ENCODE measurements around the gene SDCBP2. TPM values are rescaled to one million over a fixed set of nuclear protein-coding genes. Genes with fewer than 3 reads are reported as not detected.
"Not testable (repeated sequence)": the region's sequence is repeated elsewhere in the genome, so short reads cannot be mapped to it uniquely, and the experiment has no call there.

SDCBP2 gene
- total and polyA plus RNA-seq, 2 experiments from 2014 or later, result 4.2 to 5.5 TPM

DNA sequence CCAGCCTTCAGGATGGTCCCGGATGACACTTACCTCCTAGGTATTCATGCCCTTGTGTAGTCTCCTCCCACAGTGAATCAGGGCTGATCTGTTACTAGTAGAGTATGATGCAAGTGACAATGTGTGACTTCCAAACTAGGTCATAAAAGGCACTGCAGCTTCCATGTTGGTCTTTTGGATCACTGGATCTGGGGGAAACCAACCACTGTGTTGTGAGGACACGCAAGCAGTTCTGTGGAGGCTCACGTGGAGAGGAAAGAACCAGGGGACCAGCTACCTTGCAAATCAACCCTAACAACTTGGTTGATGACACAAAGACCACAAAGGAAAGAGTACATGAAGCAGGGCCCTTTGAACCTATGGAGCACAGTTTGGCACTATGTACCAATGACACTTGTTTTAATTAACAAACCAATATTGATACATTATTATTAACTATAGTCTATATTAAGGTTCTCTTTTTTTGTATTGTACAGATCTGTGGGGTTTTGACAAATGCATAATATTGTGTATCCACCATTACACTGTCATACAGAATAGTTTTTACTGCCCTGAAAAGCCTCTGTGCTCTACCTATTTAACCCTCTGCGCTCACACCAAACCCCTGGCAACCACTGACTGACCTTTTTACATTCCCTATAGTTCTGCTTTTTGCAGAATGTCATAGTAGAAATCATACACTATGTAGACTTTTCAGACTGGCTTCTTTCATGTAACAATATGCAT lies 16.3 kb upstream of the SDCBP2 start:
- Histone ChIP-seq H3K36me3 (ENCODE audit: low read depth) (no peaks in the 10 kb centered on the region), H3K4me3 (no peak overlapping the region), H3K9ac (no peak overlapping the region), H3K27me3 (replicated peaks; ENCODE audit: insufficient read depth) (no peaks in the 10 kb centered on the region), H3K79me2 (ENCODE audit: insufficient read depth) (0 out of 2 replicates have a peak, but pooled peaks cover 10% of the 10 kb centered on the region), H3F3A (ENCODE audit: insufficient read depth) (peaks cover 24% of the 10 kb centered on the region), H2AFZ (no peak overlapping the region), H3K9me3 (ENCODE audit: low read depth) (no peaks in the 10 kb centered on the region), H3K4me2 (ENCODE audit: unreplicated experiment) (no peak overlapping the region), H3K9me2 (ENCODE audit: insufficient read depth) (no peaks in the 10 kb centered on the region), H3K27ac (no peak overlapping the region), H3K4me1 (ENCODE audit: insufficient read depth) (peaks cover 19% of the 10 kb centered on the region), H4K20me1 (ENCODE audit: insufficient read depth) (no peaks in the 10 kb centered on the region)
- 85 to 90% methylated on average over 4 of the region's 4 CpGs for WGBS, 2 experiments (ENCODE audit: low coverage in 1 of 2, low lambda C conversion rate in 2 of 2, missing lambda C conversion rate in 2 of 2)
- in situ Hi-C loops (cut with MboI), result no loop called here
- peak; percentile 38 for DNase-seq
- no peak for TF ChIP-seq EZH2phosphoT487 (IDR thresholded peaks at IDR 0.05; ENCODE audit: insufficient read depth, low read depth)
- no peak for TF ChIP-seq EZH2 (IDR thresholded peaks at IDR 0.05; ENCODE audit: insufficient read depth, poor library complexity, severe bottlenecking)

DNA sequence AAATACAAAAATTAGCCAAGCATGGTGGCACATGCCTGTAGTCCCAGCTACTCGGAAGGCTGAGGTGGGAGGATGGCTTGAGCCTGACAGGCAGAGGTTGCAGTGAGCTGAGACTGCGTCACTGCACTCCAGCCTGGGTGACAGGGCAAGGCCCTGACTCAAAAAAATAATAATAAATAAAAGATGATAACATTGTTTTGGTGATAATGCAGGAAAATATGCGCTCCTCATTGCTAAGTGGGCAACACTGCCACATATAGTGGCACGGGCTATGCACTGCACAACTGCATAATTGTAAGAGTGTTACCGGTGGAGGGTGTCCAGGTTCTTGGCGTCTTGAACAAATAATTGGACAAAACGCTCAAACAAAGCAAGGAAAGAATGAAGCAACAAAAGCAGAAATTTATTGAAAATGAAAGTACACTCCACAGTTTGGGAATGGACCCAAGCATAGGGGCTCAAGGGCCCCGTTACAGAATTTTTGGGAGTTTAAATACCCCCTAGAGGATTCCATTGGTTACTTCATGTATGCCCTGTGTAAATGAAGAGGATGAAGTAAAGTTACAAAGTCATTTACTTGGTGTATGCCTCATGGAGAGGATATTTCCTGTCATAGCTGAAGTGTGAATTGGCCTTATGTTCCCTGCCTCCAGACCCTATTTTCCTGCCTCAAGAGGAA lies 14.6 kb upstream of the SDCBP2 start:
- H2AFZ ChIP-seq; H3K9me3 ChIP-seq (ENCODE audit: low read depth); H3K36me3 ChIP-seq (ENCODE audit: low read depth); H3K9me2 ChIP-seq (ENCODE audit: insufficient read depth); in situ Hi-C loops (cut with MboI); H3K27me3 ChIP-seq (replicated peaks; ENCODE audit: insufficient read depth); H3K79me2 ChIP-seq (ENCODE audit: insufficient read depth); H4K20me1 ChIP-seq (ENCODE audit: insufficient read depth): not testable (repeated sequence)
- peak; percentile 27 for DNase-seq
- peaks cover 24% of the 10 kb centered on the region for H3F3A ChIP-seq (ENCODE audit: insufficient read depth)
- peak overlapping the region; percentile 13 for H3K9ac ChIP-seq
- H3K4me1 ChIP-seq (ENCODE audit: insufficient read depth), result peaks cover 19% of the 10 kb centered on the region
- H3K27ac ChIP-seq, result peak overlapping the region; percentile 63
- 69% methylated on average over 8 of the region's 8 CpGs for WGBS, 2 experiments (ENCODE audit: low coverage in 1 of 2, low lambda C conversion rate in 2 of 2, missing lambda C conversion rate in 2 of 2)
- H3K4me3 ChIP-seq, result peak overlapping the region; percentile 3; the same call in 1 of the 2 replicates
- H3K4me2 ChIP-seq (ENCODE audit: unreplicated experiment), result peak overlapping the region; percentile 64

DNA sequence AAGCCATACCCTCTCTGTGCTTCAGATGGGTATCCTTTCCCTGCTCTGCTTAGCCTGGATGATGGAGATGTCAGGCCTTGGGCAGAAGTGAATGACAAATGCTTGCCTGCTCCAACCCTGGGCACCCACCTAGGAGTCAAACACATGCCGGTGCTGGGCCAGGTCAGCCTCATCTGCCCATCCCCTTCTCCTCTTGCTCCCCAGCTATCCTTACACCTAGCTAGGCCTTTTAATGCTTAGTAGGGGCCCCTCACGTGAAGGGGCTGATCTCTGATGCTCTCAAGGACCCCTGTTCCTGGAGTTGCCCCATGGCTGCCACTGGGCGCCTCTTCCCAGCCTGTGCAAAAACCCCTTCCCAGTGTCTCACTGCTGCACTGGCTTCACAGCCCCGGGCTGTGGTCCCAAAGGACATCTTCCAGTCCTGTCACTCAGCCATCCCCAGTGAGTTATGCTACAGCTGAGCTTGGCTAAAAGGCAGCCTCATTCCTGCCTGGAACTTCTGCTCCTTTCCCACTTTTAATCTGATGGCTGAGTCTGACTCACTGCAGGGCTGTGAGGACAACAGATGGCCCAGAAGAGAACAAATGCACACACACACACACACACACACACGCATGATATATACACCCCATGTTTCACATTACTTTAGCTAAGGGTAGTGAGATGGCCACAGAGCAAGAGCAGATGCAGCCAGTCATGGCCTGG lies 12.8 kb upstream of the SDCBP2 start:
- TF ChIP-seq EZH2phosphoT487 (IDR thresholded peaks at IDR 0.05; ENCODE audit: insufficient read depth, low read depth) (no peak), EZH2 (IDR thresholded peaks at IDR 0.05; ENCODE audit: insufficient read depth, poor library complexity, severe bottlenecking) (no peak)

DNA sequence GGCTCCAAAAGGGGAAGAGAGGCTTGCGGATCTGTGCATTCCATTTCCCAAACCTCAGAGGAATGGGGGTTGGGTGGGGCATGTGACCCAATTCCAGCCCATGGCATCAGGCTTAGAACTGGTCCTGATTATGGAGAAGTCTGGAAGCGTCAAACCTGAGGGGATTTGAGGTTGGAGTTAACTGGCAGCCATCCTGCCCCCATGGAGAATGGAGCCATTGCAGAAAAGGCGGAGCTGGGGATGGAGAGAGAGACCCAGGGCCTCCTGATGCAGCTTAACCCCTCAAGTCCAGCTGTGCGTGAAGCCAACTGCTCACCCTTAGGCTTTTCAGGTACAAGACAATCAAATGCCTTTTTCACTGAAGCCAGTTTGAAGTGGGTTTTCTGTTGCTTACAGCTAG lies 9.9 kb upstream of the SDCBP2 start:
- Histone ChIP-seq H3K9me2 (ENCODE audit: insufficient read depth) (no peaks in the 10 kb centered on the region), H2AFZ (no peak overlapping the region), H3K9ac (no peak overlapping the region), H3F3A (ENCODE audit: insufficient read depth) (peaks cover 17% of the 10 kb centered on the region), H3K79me2 (ENCODE audit: insufficient read depth) (peaks cover 26% of the 10 kb centered on the region), H3K4me2 (ENCODE audit: unreplicated experiment) (no peak overlapping the region), H3K27me3 (replicated peaks; ENCODE audit: insufficient read depth) (no peaks in the 10 kb centered on the region), H3K9me3 (ENCODE audit: low read depth) (no peaks in the 10 kb centered on the region), H3K36me3 (ENCODE audit: low read depth) (no peaks in the 10 kb centered on the region), H3K27ac (no peak overlapping the region), H3K4me3 (no peak overlapping the region), H3K4me1 (ENCODE audit: insufficient read depth) (peaks cover 27% of the 10 kb centered on the region), H4K20me1 (ENCODE audit: insufficient read depth) (no peaks in the 10 kb centered on the region)
- WGBS, 2 experiments (ENCODE audit: low coverage in 1 of 2, low lambda C conversion rate in 2 of 2, missing lambda C conversion rate in 2 of 2), result 49 to 52% methylated on average over 4 of the region's 4 CpGs
- peak; percentile 33 for DNase-seq
- TF ChIP-seq EZH2phosphoT487 (IDR thresholded peaks at IDR 0.05; ENCODE audit: insufficient read depth, low read depth) (no peak), EZH2 (IDR thresholded peaks at IDR 0.05; ENCODE audit: insufficient read depth, poor library complexity, severe bottlenecking) (no peak)
- in situ Hi-C loops (cut with MboI), result no loop called here

More for the DNA sequence above, 12.8 kb upstream of the SDCBP2 start:
- Histone ChIP-seq H3K4me1 (ENCODE audit: insufficient read depth) (peaks cover 26% of the 10 kb centered on the region), H3K4me2 (ENCODE audit: unreplicated experiment) (no peak overlapping the region), H3K27me3 (replicated peaks; ENCODE audit: insufficient read depth) (no peaks in the 10 kb centered on the region), H3K27ac (0 out of 2 replicates have a peak overlapping the region, but pooled peaks have one; percentile 17), H3K36me3 (ENCODE audit: low read depth) (no peaks in the 10 kb centered on the region), H3K9me3 (ENCODE audit: low read depth) (no peaks in the 10 kb centered on the region), H4K20me1 (ENCODE audit: insufficient read depth) (no peaks in the 10 kb centered on the region), H3K9me2 (ENCODE audit: insufficient read depth) (no peaks in the 10 kb centered on the region), H3F3A (ENCODE audit: insufficient read depth) (peaks cover 24% of the 10 kb centered on the region), H3K4me3 (no peak overlapping the region), H3K9ac (no peak overlapping the region), H2AFZ (no peak overlapping the region), H3K79me2 (ENCODE audit: insufficient read depth) (0 out of 2 replicates have a peak, but pooled peaks cover 3% of the 10 kb centered on the region)
- WGBS, 2 experiments (ENCODE audit: low coverage in 1 of 2, low lambda C conversion rate in 2 of 2, missing lambda C conversion rate in 2 of 2), result 78 to 88% methylated on average over 5 of the region's 5 CpGs
- in situ Hi-C loops (cut with MboI), result no loop called here
- DNase-seq, result peak; percentile 62

Data from GM23248 (cell line).